Esophagus squamous epithelium (tissue), 5 donors: ENCODE results near the gene SLC49A3. TPM values are rescaled to one million over a fixed set of nuclear protein-coding genes. Genes with fewer than 3 reads are reported as not detected.

ENCODE experiments used
- DNase-seq: peaks from one replicate; lab custom pipeline; 2025; lab: John Stamatoyannopoulos, UW
- H3K27ac ChIP-seq, 4 donors: fragments of 200-600 bp; sonication (generic); one replicate each; pipeline ENCODE4 v1.5.1; 2016 to 2019; ENCODE audit warnings: mild to moderate bottlenecking in 1 of 4
- H3K27me3 ChIP-seq, 4 donors: fragments of 200-600 bp; sonication (generic); 1 replicate in 3 of 4; 2 replicates in 1 of 4; pipeline versions ENCODE4 v1.5.1 to v1.6.0; 2017 to 2021; ENCODE audit warnings: antibody characterized with exemption in 1 of 4
- H3K36me3 ChIP-seq, 3 donors: fragments of 200-600 bp; sonication (generic); one replicate each; pipeline ENCODE4 v1.5.1; 2016 to 2019
- H3K4me1 ChIP-seq, 3 donors: fragments of 200-600 bp; sonication (generic); one replicate each; pipeline ENCODE4 v1.5.1; 2017 to 2019
- H3K4me3 ChIP-seq, 4 donors: fragments of 200-600 bp; sonication (generic); 1 replicate in 3 of 4; 2 replicates in 1 of 4; pipeline ENCODE4 v1.5.1; 2016 to 2019; ENCODE audit warnings: mild to moderate bottlenecking in 2 of 4, moderate library complexity in 1 of 4
- H3K9me3 ChIP-seq, 3 donors: fragments of 200-600 bp; sonication (generic); one replicate each; pipeline ENCODE4 v1.5.1; 2016 to 2019
- CTCF ChIP-seq, 6 experiments: fragments of 450-650 bp in 4 of 6; fragments of 200-600 bp in 2 of 6; sonication (generic) in 2 of 6; IDR thresholded peaks; one replicate each; pipeline ENCODE4 v1.5.1; 2016 to 2019; ENCODE audit warnings: antibody characterized with exemption in 6 of 6, mild to moderate bottlenecking in 4 of 6, moderate library complexity in 4 of 6
- POLR2A ChIP-seq, 4 donors: fragments of 450-650 bp; IDR thresholded peaks; one replicate each; pipeline ENCODE4 v1.6.1; 2017; ENCODE audit warnings: antibody characterized with exemption in 4 of 4, mild to moderate bottlenecking in 4 of 4, moderate library complexity in 3 of 4
- WGBS, 2 donors: methylation state at CpG; one replicate each; pipeline ENCODE4 v1.1.5; 2018; 5-methylcytosine and 5-hydroxymethylcytosine counted together
- intact Hi-C: fragments of 100-400 bp; cut with DNase I; formaldehyde crosslinking; loops from one replicate; pipeline ENCODE4 v1.15.0; 2022
- total RNA-seq, 4 donors: library from RNA; depleted of rRNA; stranded (reverse); fragments of >200 nt; gene quantifications; one replicate each; pipeline ENCODE4 v1.1.0, GENCODE V29; 2016
- donor health status: DM: yes; HTN: yes; CAD: no.

SLC49A3 gene
- total RNA-seq, 4 donors from 2014 or later, result 2.5 to 6.5 (median 4.7) TPM

DNA sequence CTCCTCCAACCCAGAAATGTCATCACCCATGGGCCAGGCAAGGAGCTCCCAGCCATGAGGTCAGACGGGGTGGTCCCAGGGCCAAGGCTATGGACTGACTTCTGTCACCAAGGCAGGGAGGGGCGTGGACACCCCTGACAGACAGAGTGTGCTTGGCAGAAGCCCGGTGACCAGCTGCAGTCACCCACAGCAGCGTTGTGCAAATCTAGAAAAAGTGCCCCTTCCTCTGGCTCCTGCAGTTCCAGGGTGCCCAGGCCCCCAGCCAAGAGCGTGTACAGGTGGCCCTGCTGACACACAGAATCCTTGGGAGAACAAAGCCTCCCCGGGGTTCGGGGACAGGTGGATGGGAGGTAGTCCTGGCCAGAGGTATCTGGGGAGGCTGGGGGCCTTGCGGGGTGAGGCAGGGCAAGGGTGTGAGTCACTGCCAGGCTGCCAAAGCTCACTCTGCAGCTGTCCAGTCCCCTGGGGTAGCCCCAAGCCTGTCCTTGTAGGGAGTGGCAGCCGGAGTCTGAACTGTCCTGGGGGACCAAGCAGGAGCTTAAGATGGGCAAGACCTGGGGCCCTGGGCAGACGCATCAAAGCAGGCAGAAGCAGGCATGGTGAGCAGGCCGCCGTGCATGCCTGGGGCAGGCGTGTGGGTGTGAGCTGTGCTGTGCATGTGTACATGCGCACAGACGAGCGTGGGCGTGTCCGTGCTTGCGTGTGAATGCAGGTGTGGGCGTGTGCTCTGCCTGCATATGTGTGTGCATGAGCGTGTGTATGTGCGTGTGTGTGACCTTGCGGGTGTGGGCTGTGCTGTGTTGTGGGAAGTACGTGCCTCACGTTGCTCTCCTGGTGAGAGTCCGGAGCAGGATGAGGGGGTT is 11.3 kb downstream of the SLC49A3 start:
- H3K27ac ChIP-seq, result peak overlapping the region in 3 of 4 donors; percentile 56 to 66 (median 63)
- H3K27me3 ChIP-seq, result no peaks in the 10 kb centered on the region
- no peak for DNase-seq
- H3K4me3 ChIP-seq, result no peak overlapping the region
- intact Hi-C loops, result no loop called here
- H3K9me3 ChIP-seq, result no peaks in the 10 kb centered on the region
- WGBS, 2 donors, result 37 to 57% methylated on average over 13 to 17 of the region's 26 CpGs
- peaks cover 40 to 79% (median 44%) of the 10 kb centered on the region in 3 donors for H3K4me1 ChIP-seq
- peaks cover 0 to 4% (median 3%) of the 10 kb centered on the region in 3 donors for H3K36me3 ChIP-seq
- TF ChIP-seq CTCF (IDR thresholded peaks at IDR 0.05) (no peak), POLR2A (IDR thresholded peaks at IDR 0.05) (no peak)

DNA sequence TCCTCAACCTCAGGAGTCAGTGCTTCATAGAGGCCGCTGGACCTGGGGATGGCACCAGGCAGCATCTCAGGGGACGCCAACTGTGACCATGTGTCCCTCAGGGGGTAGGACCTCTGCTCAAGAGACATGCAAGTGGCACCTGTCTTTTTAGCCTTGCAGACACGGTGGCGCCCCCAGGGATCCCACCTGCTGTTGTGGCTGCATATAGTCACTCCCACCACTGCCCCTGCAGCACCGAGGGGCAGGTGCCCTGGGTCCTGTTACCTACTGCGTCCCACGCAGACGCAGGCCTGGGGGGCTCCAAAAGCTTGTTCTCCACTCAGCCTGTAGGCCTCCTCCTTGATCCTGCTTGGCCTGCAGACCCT is 12.1 kb downstream of the SLC49A3 start:
- Histone ChIP-seq H3K27me3 (no peaks in the 10 kb centered on the region), H3K4me3 (no peak overlapping the region), H3K36me3 (peaks cover 4 to 12% (median 11%) of the 10 kb centered on the region in 3 donors), H3K4me1 (peaks cover 35 to 78% (median 38%) of the 10 kb centered on the region in 3 donors), H3K27ac (peak overlapping the region in 2 of 4 donors; percentile 56 to 66), H3K9me3 (no peaks in the 10 kb centered on the region)
- intact Hi-C loops, result no loop called here
- TF ChIP-seq CTCF (IDR thresholded peaks at IDR 0.05) (no peak), POLR2A (IDR thresholded peaks at IDR 0.05) (no peak)
- WGBS, 2 donors, result 80% methylated on average over 1 of the region's 8 CpGs; no CpG with 5 or more reads in 1 of the 2 donors
- DNase-seq, result no peak

DNA sequence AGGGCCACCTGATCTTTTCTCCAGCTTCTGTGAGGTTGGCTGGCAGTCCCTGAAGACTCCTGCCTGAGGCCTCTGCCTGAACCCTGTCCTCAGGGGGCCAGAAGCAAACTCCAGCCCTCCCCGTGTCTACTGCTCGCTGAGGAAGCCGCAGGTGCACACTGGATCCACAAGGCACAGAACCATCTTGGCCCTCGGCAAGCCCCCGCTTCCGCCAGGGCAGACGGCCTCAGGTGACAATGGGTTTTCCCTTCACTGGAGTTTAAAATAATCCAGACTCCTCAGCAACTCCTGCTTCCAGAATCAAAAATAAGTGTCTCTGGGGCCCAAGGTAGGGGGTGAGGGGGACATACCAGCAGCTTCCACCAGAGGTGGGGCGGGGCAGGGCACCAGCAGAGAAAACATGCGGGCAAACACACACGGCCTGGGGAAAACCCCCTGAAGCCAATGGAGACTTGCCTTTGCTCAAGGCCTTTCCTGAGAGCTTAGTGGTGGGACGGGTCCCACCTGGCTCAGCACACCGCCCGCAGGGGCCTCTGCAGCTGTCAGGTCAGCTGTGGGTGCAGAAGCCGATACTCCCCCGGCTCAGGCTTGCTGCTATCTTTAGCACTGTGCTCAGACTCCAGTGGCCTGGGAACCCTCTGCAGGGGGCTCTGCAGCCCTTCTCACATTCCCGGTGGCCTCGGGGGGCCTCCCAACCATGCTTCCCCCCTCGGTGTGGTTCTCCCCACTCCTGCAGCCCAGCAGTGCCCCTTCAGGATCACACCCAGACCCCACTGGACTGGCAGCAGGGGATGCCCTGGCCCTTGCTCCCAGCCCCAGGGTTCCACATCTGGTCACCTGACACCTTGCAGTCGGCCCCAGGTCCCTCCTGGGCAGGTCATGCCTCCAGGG is 12.7 kb downstream of the SLC49A3 start:
- intact Hi-C loops, result no loop called here
- Histone ChIP-seq H3K4me3 (no peak overlapping the region), H3K36me3 (peaks cover 7 to 18% (median 17%) of the 10 kb centered on the region in 3 donors), H3K4me1 (peaks cover 33 to 73% (median 36%) of the 10 kb centered on the region in 3 donors), H3K27me3 (no peaks in the 10 kb centered on the region), H3K9me3 (no peaks in the 10 kb centered on the region), H3K27ac (peak overlapping the region in 2 of 4 donors; percentile 95 to 99)
- WGBS, 2 donors, result 60 to 63% methylated on average over 1 to 8 of the region's 19 CpGs
- TF ChIP-seq POLR2A (IDR thresholded peaks at IDR 0.05) (no peak), CTCF (IDR thresholded peaks at IDR 0.05) (no peak)
- no peak for DNase-seq

DNA sequence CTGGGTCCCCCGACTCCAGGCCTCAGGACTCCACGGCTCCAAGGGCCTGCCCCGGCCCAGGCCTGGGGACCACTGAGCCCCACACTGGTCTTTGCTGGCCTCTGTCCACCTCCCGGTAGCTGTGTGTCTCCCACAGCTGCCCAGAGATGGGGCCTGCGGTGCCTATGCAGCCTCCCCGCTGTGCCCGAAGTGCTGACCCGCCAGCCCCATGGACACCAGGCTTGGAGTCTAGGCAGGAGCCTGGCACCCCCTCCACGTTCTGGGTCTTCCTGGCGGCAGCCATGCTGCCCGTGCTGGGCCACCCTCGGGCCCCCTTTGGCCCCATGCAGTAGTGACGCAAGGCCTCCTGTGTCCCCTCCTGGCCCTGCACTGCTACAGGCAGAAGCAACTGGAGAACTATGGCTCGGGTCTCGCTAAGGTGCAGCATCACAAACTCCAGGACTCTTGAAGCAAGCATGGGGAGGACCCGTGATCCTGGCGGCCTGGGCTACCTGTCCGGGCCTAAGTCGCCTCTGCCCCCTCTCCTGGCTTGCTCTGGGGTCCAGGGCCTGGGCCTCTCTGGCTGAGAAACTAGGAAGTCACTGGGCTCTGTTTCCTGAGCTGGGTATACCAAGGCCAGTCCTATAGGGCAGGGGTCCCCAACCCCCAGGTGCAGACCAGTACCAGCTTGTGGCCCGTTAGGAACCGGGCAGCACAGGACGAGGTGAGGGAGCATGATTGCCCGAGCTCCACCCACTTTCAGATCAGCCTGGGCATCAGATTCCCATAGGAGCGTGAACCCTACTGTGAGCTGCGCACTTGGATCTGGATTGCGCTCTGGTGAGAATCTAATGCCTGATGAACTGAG is 13.7 kb downstream of the SLC49A3 start:
- H3K36me3 ChIP-seq, result peaks cover 7 to 26% (median 19%) of the 10 kb centered on the region in 3 donors
- no peak for TF ChIP-seq POLR2A (IDR thresholded peaks at IDR 0.05)
- 85% methylated on average over 7 of the region's 26 CpGs; no CpG with 5 or more reads in 1 of the 2 donors for WGBS, 2 donors
- no peak for DNase-seq
- peak overlapping the region; percentile 95 to 99 (median 96) for H3K27ac ChIP-seq
- no peaks in the 10 kb centered on the region for H3K9me3 ChIP-seq
- no peaks in the 10 kb centered on the region for H3K27me3 ChIP-seq
- H3K4me1 ChIP-seq, result peaks cover 24 to 69% (median 26%) of the 10 kb centered on the region in 3 donors
- H3K4me3 ChIP-seq, result peak overlapping the region; percentile 75 to 100 (median 83)
- intact Hi-C loops, result no loop called here
